ENCODE data around the gene EME2. TPM values are rescaled to one million over a fixed set of nuclear protein-coding genes. Genes with fewer than 3 reads are reported as not detected.

Gene EME2
- total RNA-seq, 1 donor from 2014 or later = 23.3 TPM

- Histone ChIP-seq H2AFZ (ENCODE audit: low read depth, low read length) (no peak overlapping the region), H3K4me3 (ENCODE audit: insufficient read depth, low read depth, low read length) (no peak overlapping the region), H3K9me3 (ENCODE audit: insufficient read depth, low read depth, low read length) (no peaks in the 10 kb centered on the region), H3K4me2 (ENCODE audit: low read length) (peak overlapping the region; percentile 91), H3K36me3 (ENCODE audit: insufficient read depth, low read length) (no peaks in the 10 kb centered on the region), H3K4me1 (ENCODE audit: insufficient read depth, low read length) (peaks cover 24% of the 10 kb centered on the region), H3K9ac (ENCODE audit: low read length) (peak overlapping the region; percentile 91), H4K20me1 (ENCODE audit: insufficient read depth, low read length) (peaks cover 38% of the 10 kb centered on the region), H3K27ac (ENCODE audit: low read depth, low read length) (no peak overlapping the region), H3K27me3 (ENCODE audit: insufficient read depth, low read length) (no peaks in the 10 kb centered on the region), H3K79me2 (ENCODE audit: insufficient read depth, low read length) (peaks cover 41% of the 10 kb centered on the region)
- peak overlapping the region; percentile 54 for H3K4me3 Mint-ChIP-seq (ENCODE audit: unreplicated experiment)
- FAIRE-seq = no peak
- H3K27me3 Mint-ChIP-seq (ENCODE audit: low read depth, unreplicated experiment) = no peaks in the 10 kb centered on the region
- no peaks in the 10 kb centered on the region for H3K9me3 Mint-ChIP-seq (ENCODE audit: unreplicated experiment)
- no peak overlapping the region for H3K27ac Mint-ChIP-seq (ENCODE audit: unreplicated experiment)
- TF ChIP-seq CTCF (IDR thresholded peaks at IDR 0.05; ENCODE audit: insufficient read depth, low read depth, low read length) = no peak
- TF ChIP-seq EZH2 (IDR thresholded peaks at IDR 0.05; ENCODE audit: insufficient read depth, low read length) = no peak
- H3K4me1 Mint-ChIP-seq (ENCODE audit: low read depth, unreplicated experiment) = peaks cover 4% of the 10 kb centered on the region
- no peaks in the 10 kb centered on the region for H3K36me3 Mint-ChIP-seq (ENCODE audit: low read depth, unreplicated experiment)
- DNase-seq (ENCODE audit: low read depth) = no peak
These were observed 2.6 kb downstream of the EME2 start for GRCh38 chr16:1775006-1775845.

GRCh38 chr16:1775846-1776671 is 3.4 kb downstream of the EME2 start:
- no peaks in the 10 kb centered on the region for H3K9me3 ChIP-seq (ENCODE audit: insufficient read depth, low read depth, low read length)
- Mint-ChIP-seq H3K36me3 (ENCODE audit: low read depth, unreplicated experiment) (no peaks in the 10 kb centered on the region), H3K4me1 (ENCODE audit: low read depth, unreplicated experiment) (peaks cover 5% of the 10 kb centered on the region), H3K27ac (ENCODE audit: unreplicated experiment) (no peak overlapping the region), H3K9me3 (ENCODE audit: unreplicated experiment) (no peaks in the 10 kb centered on the region), H3K27me3 (ENCODE audit: low read depth, unreplicated experiment) (no peaks in the 10 kb centered on the region), H3K4me3 (ENCODE audit: unreplicated experiment) (no peak overlapping the region)
- H3K9ac ChIP-seq (ENCODE audit: low read length) = no peak overlapping the region
- H3K27me3 ChIP-seq (ENCODE audit: insufficient read depth, low read length) = no peaks in the 10 kb centered on the region
- H4K20me1 ChIP-seq (ENCODE audit: insufficient read depth, low read length) = peaks cover 42% of the 10 kb centered on the region
- H3K4me3 ChIP-seq (ENCODE audit: insufficient read depth, low read depth, low read length) = no peak overlapping the region
- peaks cover 47% of the 10 kb centered on the region for H3K79me2 ChIP-seq (ENCODE audit: insufficient read depth, low read length)
- H3K36me3 ChIP-seq (ENCODE audit: insufficient read depth, low read length) = no peaks in the 10 kb centered on the region
- peaks cover 19% of the 10 kb centered on the region for H3K4me1 ChIP-seq (ENCODE audit: insufficient read depth, low read length)
- no peak overlapping the region for H2AFZ ChIP-seq (ENCODE audit: low read depth, low read length)
- DNase-seq (ENCODE audit: low read depth) = no peak
- H3K27ac ChIP-seq (ENCODE audit: low read depth, low read length) = no peak overlapping the region
- H3K4me2 ChIP-seq (ENCODE audit: low read length) = no peak overlapping the region
- TF ChIP-seq CTCF (IDR thresholded peaks at IDR 0.05; ENCODE audit: insufficient read depth, low read depth, low read length) = no peak
- TF ChIP-seq EZH2 (IDR thresholded peaks at IDR 0.05; ENCODE audit: insufficient read depth, low read length) = no peak
- no peak for FAIRE-seq

Measured in astrocyte (in vitro differentiated cells and primary cell).